Parathyroid adenoma (tissue), 2 donors: Measurements from ENCODE around the gene CTDP1.
"Not testable (repeated sequence)": the region's sequence is repeated elsewhere in the genome, so short reads cannot be mapped to it uniquely, and the experiment has no call there.

Experiments
- H2AFZ ChIP-seq: fragments of 300-600 bp; sonication (generic); one replicate; pipeline ENCODE4 v1.7.0; 2017; ENCODE audit warnings: antibody characterized with exemption, mild to moderate bottlenecking
- H3K27ac ChIP-seq: fragments of 300-600 bp; sonication (generic); one replicate; pipeline ENCODE4 v1.7.0; 2017
- H3K27me3 ChIP-seq: fragments of 300-600 bp; sonication (generic); one replicate; pipeline ENCODE4 v1.7.0; 2017; ENCODE audit warnings: low read length; ENCODE audit not compliant: control insufficient read depth, insufficient read depth
- H3K36me3 ChIP-seq: fragments of 300-600 bp; sonication (generic); one replicate; pipeline ENCODE4 v1.7.0; 2017; ENCODE audit warnings: low read length; ENCODE audit not compliant: control insufficient read depth, insufficient read depth
- H3K4me1 ChIP-seq: fragments of 300-600 bp; sonication (generic); one replicate; pipeline ENCODE4 v1.7.0; 2017; ENCODE audit warnings: control low read depth
- H3K4me2 ChIP-seq: fragments of 300-600 bp; sonication (generic); one replicate; pipeline ENCODE4 v1.7.0; 2017; ENCODE audit warnings: low read length
- H3K4me3 ChIP-seq: fragments of 300-600 bp; sonication (generic); one replicate; pipeline ENCODE4 v1.7.0; 2017; ENCODE audit warnings: low read depth, low read length
- H3K79me2 ChIP-seq: fragments of 300-600 bp; sonication (generic); one replicate; pipeline ENCODE4 v1.7.0; 2017; ENCODE audit warnings: control low read depth
- H3K9ac ChIP-seq: fragments of 300-600 bp; sonication (generic); one replicate; pipeline ENCODE4 v1.7.0; 2017; ENCODE audit warnings: mild to moderate bottlenecking
- H3K9me3 ChIP-seq: fragments of 300-600 bp; sonication (generic); one replicate; pipeline ENCODE4 v1.7.0; 2017; ENCODE audit warnings: low read length; ENCODE audit not compliant: control insufficient read depth
- TF ChIP-seq, protein P1 (sequence below): fragments of 300-600 bp; sonication (generic); IDR thresholded peaks from one replicate; pipeline ENCODE4 v1.7.0; 2017; ENCODE audit warnings: antibody characterized with exemption, mild to moderate bottlenecking
- donor health status: primary hyperparathyroidism.

Gene CTDP1

GRCh38 chr18:79736846-79737245 is 57.2 kb downstream of the CTDP1 start:
- no peaks in the 10 kb centered on the region for H3K36me3 ChIP-seq

DNA sequence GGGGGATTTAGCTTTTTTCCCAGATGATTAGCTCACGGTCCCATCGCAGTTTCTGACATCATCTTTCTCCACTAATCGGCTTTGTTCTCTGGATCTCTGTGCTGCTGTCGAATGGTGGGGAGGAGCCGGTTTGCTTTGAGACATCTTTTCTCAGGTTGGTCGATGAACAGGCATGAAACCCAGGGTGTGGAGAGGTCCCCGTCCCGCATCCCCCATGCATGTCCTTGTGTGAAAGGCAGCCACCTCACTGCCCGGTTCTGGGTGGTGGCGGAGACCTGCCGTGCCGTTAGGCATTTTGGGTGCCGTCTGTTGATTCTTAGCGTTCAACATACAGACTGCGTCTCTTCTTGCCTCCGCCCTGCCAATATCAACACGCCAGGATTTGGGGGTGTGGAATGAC is 57.8 kb downstream of the CTDP1 start:
- Histone ChIP-seq H2AFZ (no peak overlapping the region), H3K4me1 (no peaks in the 10 kb centered on the region), H3K27me3 (no peaks in the 10 kb centered on the region), H3K9ac (no peak overlapping the region), H3K9me3 (no peaks in the 10 kb centered on the region), H3K4me2 (no peak overlapping the region), H3K4me3 (no peak overlapping the region), H3K36me3 (no peaks in the 10 kb centered on the region), H3K79me2 (no peaks in the 10 kb centered on the region), H3K27ac (no peak overlapping the region)
- TF ChIP-seq, protein P1, sequence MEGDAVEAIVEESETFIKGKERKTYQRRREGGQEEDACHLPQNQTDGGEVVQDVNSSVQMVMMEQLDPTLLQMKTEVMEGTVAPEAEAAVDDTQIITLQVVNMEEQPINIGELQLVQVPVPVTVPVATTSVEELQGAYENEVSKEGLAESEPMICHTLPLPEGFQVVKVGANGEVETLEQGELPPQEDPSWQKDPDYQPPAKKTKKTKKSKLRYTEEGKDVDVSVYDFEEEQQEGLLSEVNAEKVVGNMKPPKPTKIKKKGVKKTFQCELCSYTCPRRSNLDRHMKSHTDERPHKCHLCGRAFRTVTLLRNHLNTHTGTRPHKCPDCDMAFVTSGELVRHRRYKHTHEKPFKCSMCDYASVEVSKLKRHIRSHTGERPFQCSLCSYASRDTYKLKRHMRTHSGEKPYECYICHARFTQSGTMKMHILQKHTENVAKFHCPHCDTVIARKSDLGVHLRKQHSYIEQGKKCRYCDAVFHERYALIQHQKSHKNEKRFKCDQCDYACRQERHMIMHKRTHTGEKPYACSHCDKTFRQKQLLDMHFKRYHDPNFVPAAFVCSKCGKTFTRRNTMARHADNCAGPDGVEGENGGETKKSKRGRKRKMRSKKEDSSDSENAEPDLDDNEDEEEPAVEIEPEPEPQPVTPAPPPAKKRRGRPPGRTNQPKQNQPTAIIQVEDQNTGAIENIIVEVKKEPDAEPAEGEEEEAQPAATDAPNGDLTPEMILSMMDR = no peak

More at GRCh38 chr18:79736846-79737245, 57.2 kb downstream of the CTDP1 start:
- no peak overlapping the region for H2AFZ ChIP-seq
- H3K4me1 ChIP-seq = no peaks in the 10 kb centered on the region
- TF ChIP-seq, protein P1 = no peak
- H3K4me2 ChIP-seq = no peak overlapping the region
- H3K27ac ChIP-seq = no peak overlapping the region
- H3K27me3 ChIP-seq = no peaks in the 10 kb centered on the region
- no peak overlapping the region for H3K4me3 ChIP-seq
- no peaks in the 10 kb centered on the region for H3K79me2 ChIP-seq
- H3K9ac ChIP-seq = no peak overlapping the region
- H3K9me3 ChIP-seq = no peaks in the 10 kb centered on the region

DNA sequence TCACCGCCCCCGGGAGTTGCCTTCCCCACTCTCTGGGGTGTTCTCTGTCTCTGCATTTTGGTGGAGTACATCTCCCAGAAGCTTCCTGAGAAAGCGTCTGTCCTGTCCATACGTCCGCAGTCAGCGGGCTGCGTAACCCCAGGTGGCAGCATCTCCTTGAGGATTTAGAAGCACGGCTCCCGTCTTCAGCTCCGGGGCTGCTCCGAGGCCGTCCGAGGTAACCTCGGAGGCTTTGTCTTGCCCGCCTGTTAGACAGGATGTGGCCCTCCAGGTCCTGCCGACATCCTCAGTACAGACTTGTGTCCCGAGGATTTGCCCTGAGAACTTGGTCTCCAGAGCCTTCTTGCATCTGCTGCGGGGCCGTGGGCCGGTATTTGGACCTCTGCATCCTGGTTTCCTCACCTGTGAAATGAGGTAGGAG is 58.4 kb downstream of the CTDP1 start:
- TF ChIP-seq, protein P1 = no peak
- Histone ChIP-seq H3K4me1 (no peaks in the 10 kb centered on the region), H3K79me2 (no peaks in the 10 kb centered on the region), H3K36me3 (no peaks in the 10 kb centered on the region), H3K4me3 (no peak overlapping the region), H3K27me3 (no peaks in the 10 kb centered on the region), H3K9ac (no peak overlapping the region), H2AFZ (no peak overlapping the region), H3K9me3 (no peaks in the 10 kb centered on the region), H3K27ac (no peak overlapping the region), H3K4me2 (no peak overlapping the region)

GRCh38 chr18:79738581-79739439 is 59.2 kb downstream of the CTDP1 start:
- H3K27ac ChIP-seq = no peak overlapping the region
- no peak overlapping the region for H3K4me2 ChIP-seq
- H3K36me3 ChIP-seq = no peaks in the 10 kb centered on the region
- TF ChIP-seq, protein P1 = no peak
- no peak overlapping the region for H2AFZ ChIP-seq
- H3K4me3 ChIP-seq = no peak overlapping the region
- peaks cover under 1% of the 10 kb centered on the region for H3K79me2 ChIP-seq
- H3K27me3 ChIP-seq = no peaks in the 10 kb centered on the region
- no peaks in the 10 kb centered on the region for H3K4me1 ChIP-seq
- no peak overlapping the region for H3K9ac ChIP-seq
- no peaks in the 10 kb centered on the region for H3K9me3 ChIP-seq

GRCh38 chr18:79739440-79739778 is 59.8 kb downstream of the CTDP1 start:
- Histone ChIP-seq H3K4me1 (no peaks in the 10 kb centered on the region), H3K4me2 (no peak overlapping the region), H3K79me2 (peaks cover 3% of the 10 kb centered on the region), H3K9me3 (no peaks in the 10 kb centered on the region), H2AFZ (no peak overlapping the region), H3K27ac (no peak overlapping the region), H3K27me3 (no peaks in the 10 kb centered on the region), H3K9ac (no peak overlapping the region), H3K36me3 (no peaks in the 10 kb centered on the region), H3K4me3 (no peak overlapping the region)
- TF ChIP-seq, protein P1 = no peak

DNA sequence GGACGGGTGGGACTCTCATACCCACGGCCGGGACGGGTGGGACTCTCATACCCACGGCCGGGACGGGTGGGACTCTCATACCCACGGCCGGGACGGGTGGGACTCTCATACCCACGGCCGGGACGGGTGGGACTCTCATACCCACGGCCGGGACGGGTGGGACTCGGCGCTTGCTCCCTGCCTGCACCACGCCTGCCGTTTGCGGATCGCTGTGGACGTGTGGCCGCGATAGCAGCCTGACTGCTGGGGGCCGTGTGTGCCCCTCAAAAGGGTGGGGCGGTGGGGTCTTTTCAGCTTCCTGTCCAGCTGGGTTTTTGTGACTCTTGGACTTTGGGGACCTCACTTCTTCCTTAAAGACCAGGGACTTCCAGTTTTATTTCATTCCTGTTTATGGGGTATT is 60.4 kb downstream of the CTDP1 start:
- H2AFZ ChIP-seq, H3K4me2 ChIP-seq, H3K36me3 ChIP-seq: not testable (repeated sequence)

More for the DNA sequence above, 60.4 kb downstream of the CTDP1 start:
- not testable (repeated sequence) for H3K4me3 ChIP-seq, H3K9me3 ChIP-seq, H3K9ac ChIP-seq, H3K27me3 ChIP-seq, H3K27ac ChIP-seq, H3K4me1 ChIP-seq, H3K79me2 ChIP-seq
